ENCODE measurements around the gene SLC6A8.

Gene SLC6A8

DNA sequence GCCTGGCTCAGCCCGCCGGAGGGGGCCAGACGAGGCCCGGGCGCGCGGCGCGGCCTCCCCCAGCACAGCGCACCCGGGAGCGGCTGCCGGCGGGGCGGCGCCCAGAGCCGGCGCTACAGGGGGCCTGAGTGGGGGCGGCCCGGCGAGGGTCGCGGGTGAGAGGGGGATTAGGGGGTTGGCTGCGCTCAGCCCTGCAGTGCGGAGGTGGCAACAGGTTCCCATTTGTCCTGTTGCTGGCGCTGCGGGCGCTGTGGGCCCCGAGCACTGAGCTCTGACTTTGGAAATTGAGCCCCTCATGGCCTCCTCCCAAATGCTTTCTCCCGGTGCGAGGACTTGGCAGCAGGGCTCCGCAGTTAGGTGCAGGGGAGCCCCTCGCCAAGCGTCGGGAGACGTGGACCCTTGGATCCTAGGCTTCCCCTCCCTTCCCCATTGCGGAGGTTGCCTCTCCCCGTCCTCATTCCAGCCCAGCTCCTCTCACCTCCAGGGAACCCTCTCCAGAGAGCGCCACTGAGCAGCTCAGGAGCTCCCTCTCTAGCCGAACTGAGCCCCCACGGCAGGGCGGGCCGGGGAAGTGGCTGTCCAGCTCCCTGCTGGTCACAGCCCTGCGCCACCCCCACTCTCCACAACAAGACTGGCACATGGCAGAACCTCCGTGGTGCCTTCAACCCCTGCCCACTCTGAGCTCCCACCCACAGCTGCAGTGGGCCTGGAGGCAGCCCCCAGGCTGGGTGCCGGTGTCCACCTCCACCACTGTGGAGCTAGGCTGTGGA lies 43.2 kb upstream of the SLC6A8 start:
- H3K79me1 ChIP-seq (ENCODE audit: low read length), result no peaks in the 10 kb centered on the region
- no peak overlapping the region for H2AK5ac ChIP-seq (ENCODE audit: low read length)
- no peak overlapping the region for H2BK5ac ChIP-seq (ENCODE audit: low read length)
- no peak overlapping the region for H3K56ac ChIP-seq (ENCODE audit: low read length)
- H3K79me2 ChIP-seq (ENCODE audit: control insufficient read depth, insufficient read depth, low read length), result no peaks in the 10 kb centered on the region
- no peak overlapping the region for H4K8ac ChIP-seq (ENCODE audit: low read depth, low read length)
- H3K4me1 ChIP-seq (ENCODE audit: control insufficient read depth, low read depth, low read length), result no peaks in the 10 kb centered on the region
- H4K5ac ChIP-seq (ENCODE audit: low read length), result no peak overlapping the region
- no peak overlapping the region for H3K23ac ChIP-seq (ENCODE audit: low read length)
- WGBS (ENCODE audit: extremely low coverage, insufficient coverage, low lambda C conversion rate), result no CpG with 5 or more reads among the region's 46 CpGs
- no peak overlapping the region for H2BK120ac ChIP-seq (ENCODE audit: low read depth, low read length)
- no peak overlapping the region for H3K18ac ChIP-seq (ENCODE audit: low read length)
- no peak overlapping the region for H3K4me3 ChIP-seq (ENCODE audit: low read length)
- H2BK15ac ChIP-seq (replicated peaks; ENCODE audit: low read depth), result no peak overlapping the region
- H3K27me3 ChIP-seq (ENCODE audit: insufficient read depth, low read length, poor library complexity), result peaks cover 27% of the 10 kb centered on the region
- no peak overlapping the region for H3K27ac ChIP-seq (ENCODE audit: low read depth, low read length)
- DNase-seq, result peak; percentile 49
- no peak overlapping the region for H3K9ac ChIP-seq (ENCODE audit: low read length)
- H3K4ac ChIP-seq (ENCODE audit: low read depth, low read length), result no peak overlapping the region
- no peaks in the 10 kb centered on the region for H3K36me3 ChIP-seq (ENCODE audit: control insufficient read depth, insufficient read depth, low read length)
- peak overlapping the region; percentile 15 for H3K4me2 ChIP-seq (ENCODE audit: low read length)

DNA sequence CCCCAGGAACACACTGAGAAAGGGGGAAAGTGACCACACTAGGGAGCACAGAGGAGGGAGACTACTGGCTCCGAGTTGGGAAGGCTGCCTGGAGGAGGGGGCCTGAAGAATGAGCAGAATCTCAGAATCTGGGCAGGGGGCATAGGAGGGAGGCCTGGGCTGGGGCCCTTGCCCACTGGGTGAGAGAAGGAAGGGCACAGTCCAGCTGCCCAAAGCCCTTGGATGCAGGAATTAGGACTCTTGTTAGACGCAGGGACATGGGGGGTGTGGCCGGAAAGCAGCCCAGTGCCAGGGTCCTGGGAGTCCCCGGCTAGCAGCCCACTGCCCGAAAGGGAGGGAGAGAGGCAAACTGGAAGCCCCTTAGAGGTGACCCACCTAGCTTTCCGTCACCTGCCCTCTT lies 42.6 kb upstream of the SLC6A8 start:
- no peaks in the 10 kb centered on the region for H3K79me2 ChIP-seq (ENCODE audit: control insufficient read depth, insufficient read depth, low read length)
- no peak overlapping the region for H3K4ac ChIP-seq (ENCODE audit: low read depth, low read length)
- H3K4me3 ChIP-seq (ENCODE audit: low read length), result no peak overlapping the region
- H3K27me3 ChIP-seq (ENCODE audit: insufficient read depth, low read length, poor library complexity), result peaks cover 27% of the 10 kb centered on the region
- H2BK15ac ChIP-seq (replicated peaks; ENCODE audit: low read depth), result no peak overlapping the region
- no peak overlapping the region for H3K9ac ChIP-seq (ENCODE audit: low read length)
- H2BK120ac ChIP-seq (ENCODE audit: low read depth, low read length), result no peak overlapping the region
- H3K18ac ChIP-seq (ENCODE audit: low read length), result no peak overlapping the region
- no peaks in the 10 kb centered on the region for H3K4me1 ChIP-seq (ENCODE audit: control insufficient read depth, low read depth, low read length)
- H4K8ac ChIP-seq (ENCODE audit: low read depth, low read length), result no peak overlapping the region
- H3K79me1 ChIP-seq (ENCODE audit: low read length), result no peaks in the 10 kb centered on the region
- no peak overlapping the region for H3K27ac ChIP-seq (ENCODE audit: low read depth, low read length)
- no peak overlapping the region for H3K23ac ChIP-seq (ENCODE audit: low read length)
- H4K5ac ChIP-seq (ENCODE audit: low read length), result no peak overlapping the region
- no peak overlapping the region for H2BK5ac ChIP-seq (ENCODE audit: low read length)
- WGBS (ENCODE audit: extremely low coverage, insufficient coverage, low lambda C conversion rate), result no CpG with 5 or more reads among the region's 6 CpGs
- H3K56ac ChIP-seq (ENCODE audit: low read length), result no peak overlapping the region
- H3K4me2 ChIP-seq (ENCODE audit: low read length), result no peak overlapping the region
- no peak for DNase-seq
- H3K36me3 ChIP-seq (ENCODE audit: control insufficient read depth, insufficient read depth, low read length), result no peaks in the 10 kb centered on the region
- H2AK5ac ChIP-seq (ENCODE audit: low read length), result no peak overlapping the region

DNA sequence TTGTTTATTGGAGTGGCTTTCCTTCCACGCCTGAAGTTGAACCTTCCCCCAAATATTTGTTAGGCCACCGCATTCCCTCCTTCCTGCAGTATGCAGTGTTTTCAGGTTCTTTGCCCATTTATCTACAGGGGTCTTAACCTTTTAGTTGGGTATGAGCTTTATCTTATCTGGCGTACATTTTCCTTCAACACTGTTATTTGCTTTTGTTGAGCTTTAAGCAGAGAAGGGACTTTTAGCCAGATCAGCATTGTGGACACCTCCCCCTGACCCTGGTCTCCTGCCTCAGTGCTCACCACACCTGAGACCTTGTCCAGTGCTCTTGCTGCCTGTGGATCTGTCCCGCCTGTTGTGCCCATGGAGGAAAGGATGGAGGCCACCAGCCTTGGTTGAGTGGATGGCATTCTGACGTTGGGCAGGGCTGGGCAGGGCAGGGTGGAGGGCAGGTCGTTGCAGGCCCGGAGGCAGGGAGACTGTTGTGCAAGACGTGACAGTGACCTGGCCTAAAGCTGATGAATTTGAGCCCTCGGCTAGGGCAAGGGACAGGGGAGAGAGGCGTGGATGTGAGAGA lies 41.7 kb upstream of the SLC6A8 start:
- Histone ChIP-seq H4K8ac (ENCODE audit: low read depth, low read length) (no peak overlapping the region), H3K79me1 (ENCODE audit: low read length) (no peaks in the 10 kb centered on the region), H4K5ac (ENCODE audit: low read length) (no peak overlapping the region), H3K23ac (ENCODE audit: low read length) (no peak overlapping the region), H3K4me3 (ENCODE audit: low read length) (no peak overlapping the region), H3K56ac (ENCODE audit: low read length) (no peak overlapping the region), H2AK5ac (ENCODE audit: low read length) (no peak overlapping the region), H3K4ac (ENCODE audit: low read depth, low read length) (no peak overlapping the region), H2BK15ac (replicated peaks; ENCODE audit: low read depth) (no peak overlapping the region), H3K36me3 (ENCODE audit: control insufficient read depth, insufficient read depth, low read length) (no peaks in the 10 kb centered on the region), H3K79me2 (ENCODE audit: control insufficient read depth, insufficient read depth, low read length) (no peaks in the 10 kb centered on the region), H3K27ac (ENCODE audit: low read depth, low read length) (no peak overlapping the region), H2BK5ac (ENCODE audit: low read length) (no peak overlapping the region), H3K18ac (ENCODE audit: low read length) (no peak overlapping the region), H3K4me1 (ENCODE audit: control insufficient read depth, low read depth, low read length) (no peaks in the 10 kb centered on the region), H3K9ac (ENCODE audit: low read length) (no peak overlapping the region), H3K4me2 (ENCODE audit: low read length) (no peak overlapping the region), H3K27me3 (ENCODE audit: insufficient read depth, low read length, poor library complexity) (peaks cover 27% of the 10 kb centered on the region), H2BK120ac (ENCODE audit: low read depth, low read length) (no peak overlapping the region)
- DNase-seq, result no peak
- no CpG with 5 or more reads among the region's 10 CpGs for WGBS (ENCODE audit: extremely low coverage, insufficient coverage, low lambda C conversion rate)

DNA sequence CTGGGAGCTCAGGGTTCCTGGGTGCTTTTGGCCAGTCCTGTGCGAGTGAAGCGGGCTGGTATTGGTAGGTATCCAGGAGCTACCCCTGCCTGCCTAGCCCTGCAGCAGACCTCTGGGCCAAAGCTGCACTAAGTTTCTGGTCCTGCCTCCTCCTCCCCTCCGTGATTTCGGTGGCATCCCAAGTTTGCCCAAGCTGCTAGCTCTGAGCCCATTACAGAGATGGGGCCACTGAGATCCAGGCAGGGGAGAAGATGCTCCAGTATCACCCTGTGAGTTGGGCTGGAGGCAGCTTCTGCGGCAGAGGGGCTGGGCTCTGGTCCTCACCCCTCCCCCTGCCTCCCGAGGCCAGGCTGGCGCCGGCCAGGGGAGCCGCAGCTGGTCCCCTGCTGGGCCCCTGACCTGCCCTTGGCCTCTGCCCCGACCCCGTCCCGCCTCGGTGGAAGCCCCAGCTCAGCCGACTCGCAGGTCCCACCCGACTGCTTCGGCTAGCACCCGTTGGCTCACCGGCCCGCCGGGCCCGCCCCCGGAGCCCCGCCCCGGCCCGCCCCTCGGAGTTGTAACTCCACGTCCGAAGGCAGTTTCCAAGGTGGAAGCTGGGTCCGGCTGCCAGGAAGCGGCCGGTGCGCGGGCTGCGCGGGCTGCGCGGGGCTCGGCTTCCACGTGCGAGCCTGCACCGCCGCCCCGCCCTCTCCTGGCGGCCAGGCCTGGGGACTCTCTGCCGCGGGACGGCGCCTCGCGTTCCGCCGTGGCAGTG lies 40.9 kb upstream of the SLC6A8 start, which contains the start of gene DUSP9:
DUSP9 (plus strand) TSS at position 584 of the 754 bp plus-strand sequence. CDS start 751 bp downstream, outside the sequence.
- no peak within 1 kb of the TSS for H3K23ac ChIP-seq (ENCODE audit: low read length)
- H2BK120ac ChIP-seq (ENCODE audit: low read depth, low read length), result no peak within 1 kb of the TSS
- H3K9ac ChIP-seq (ENCODE audit: low read length), result no peak within 1 kb of the TSS
- H2BK15ac ChIP-seq (replicated peaks; ENCODE audit: low read depth), result no peak within 1 kb of the TSS
- no peak within 1 kb of the TSS for H3K4me2 ChIP-seq (ENCODE audit: low read length)
- H4K8ac ChIP-seq (ENCODE audit: low read depth, low read length), result no peak within 1 kb of the TSS
- no peaks in the 10 kb centered on the region for H3K79me2 ChIP-seq (ENCODE audit: control insufficient read depth, insufficient read depth, low read length)
- no peak within 1 kb of the TSS for H3K27ac ChIP-seq (ENCODE audit: low read depth, low read length)
- no peaks in the 10 kb centered on the region for H3K36me3 ChIP-seq (ENCODE audit: control insufficient read depth, insufficient read depth, low read length)
- no peak within 1 kb of the TSS for H4K5ac ChIP-seq (ENCODE audit: low read length)
- no peak within 1 kb of the TSS for H3K4me3 ChIP-seq (ENCODE audit: low read length)
- H3K4ac ChIP-seq (ENCODE audit: low read depth, low read length), result no peak within 1 kb of the TSS
- H3K56ac ChIP-seq (ENCODE audit: low read length), result peak within 1 kb of the TSS; percentile 70
- H3K79me1 ChIP-seq (ENCODE audit: low read length), result no peaks in the 10 kb centered on the region
- no peaks in the 10 kb centered on the region for H3K4me1 ChIP-seq (ENCODE audit: control insufficient read depth, low read depth, low read length)
- no peak within 1 kb of the TSS for H2BK5ac ChIP-seq (ENCODE audit: low read length)
- no peak within 1 kb of the TSS for H3K18ac ChIP-seq (ENCODE audit: low read length)
- peaks cover 27% of the 10 kb centered on the region for H3K27me3 ChIP-seq (ENCODE audit: insufficient read depth, low read length, poor library complexity)
- no CpG with 5 or more reads among the region's 53 CpGs for WGBS (ENCODE audit: extremely low coverage, insufficient coverage, low lambda C conversion rate)
- DNase-seq, result peak; percentile 67
- no peak within 1 kb of the TSS for H2AK5ac ChIP-seq (ENCODE audit: low read length)

DNA sequence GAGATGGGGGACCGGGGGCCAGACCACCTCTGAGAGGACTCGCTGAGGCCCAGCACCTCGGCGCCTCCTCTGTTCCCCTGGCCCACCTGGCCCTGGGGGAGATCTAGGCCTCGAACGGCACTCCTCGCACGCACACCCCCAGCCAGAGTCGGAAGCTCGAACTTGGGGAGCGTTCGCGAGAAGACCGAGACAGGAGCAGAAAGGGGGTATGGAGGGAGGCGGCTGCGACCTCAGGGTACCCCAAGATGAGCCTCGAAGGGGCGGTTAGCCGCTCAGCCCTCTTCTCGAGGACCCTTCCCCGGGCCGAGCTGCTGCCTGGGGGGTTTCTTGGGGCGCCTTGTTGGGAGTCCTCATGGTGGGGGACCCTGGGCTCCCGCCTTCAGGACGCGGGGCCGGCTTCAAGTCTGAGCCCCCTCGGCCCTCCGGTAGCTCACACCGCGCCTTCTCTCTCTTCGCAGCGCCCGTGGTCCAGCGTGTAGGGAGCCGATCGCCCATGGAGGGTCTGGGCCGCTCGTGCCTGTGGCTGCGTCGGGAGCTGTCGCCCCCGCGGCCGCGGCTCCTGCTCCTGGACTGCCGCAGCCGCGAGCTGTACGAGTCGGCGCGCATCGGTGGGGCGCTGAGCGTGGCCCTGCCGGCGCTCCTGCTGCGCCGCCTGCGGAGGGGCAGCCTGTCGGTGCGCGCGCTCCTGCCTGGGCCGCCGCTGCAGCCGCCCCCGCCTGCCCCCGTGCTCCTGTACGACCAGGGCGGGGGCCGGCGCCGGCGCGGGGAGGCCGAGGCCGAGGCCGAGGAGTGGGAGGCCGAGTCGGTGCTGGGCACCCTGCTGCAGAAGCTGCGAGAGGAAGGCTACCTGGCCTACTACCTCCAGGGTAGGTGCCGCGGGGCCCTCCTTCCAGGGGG lies 40.0 kb upstream of the SLC6A8 start:
- Histone ChIP-seq H2BK5ac (ENCODE audit: low read length) (no peak overlapping the region), H3K4me1 (ENCODE audit: control insufficient read depth, low read depth, low read length) (no peaks in the 10 kb centered on the region), H3K4me3 (ENCODE audit: low read length) (no peak overlapping the region), H4K8ac (ENCODE audit: low read depth, low read length) (no peak overlapping the region), H3K27me3 (ENCODE audit: insufficient read depth, low read length, poor library complexity) (peaks cover 26% of the 10 kb centered on the region), H3K27ac (ENCODE audit: low read depth, low read length) (no peak overlapping the region), H3K56ac (ENCODE audit: low read length) (no peak overlapping the region), H2BK15ac (replicated peaks; ENCODE audit: low read depth) (no peak overlapping the region), H4K5ac (ENCODE audit: low read length) (no peak overlapping the region), H3K4ac (ENCODE audit: low read depth, low read length) (no peak overlapping the region), H2BK120ac (ENCODE audit: low read depth, low read length) (no peak overlapping the region), H3K18ac (ENCODE audit: low read length) (no peak overlapping the region), H3K79me1 (ENCODE audit: low read length) (no peaks in the 10 kb centered on the region), H3K4me2 (ENCODE audit: low read length) (no peak overlapping the region), H3K23ac (ENCODE audit: low read length) (no peak overlapping the region), H3K9ac (ENCODE audit: low read length) (no peak overlapping the region), H2AK5ac (ENCODE audit: low read length) (no peak overlapping the region), H3K36me3 (ENCODE audit: control insufficient read depth, insufficient read depth, low read length) (no peaks in the 10 kb centered on the region), H3K79me2 (ENCODE audit: control insufficient read depth, insufficient read depth, low read length) (no peaks in the 10 kb centered on the region)
- DNase-seq, result no peak
- WGBS (ENCODE audit: extremely low coverage, insufficient coverage, low lambda C conversion rate), result no CpG with 5 or more reads among the region's 85 CpGs
